Measurements from ENCODE around the gene PJVK. TPM values are rescaled to one million over a fixed set of nuclear protein-coding genes. Genes with fewer than 3 reads are reported as not detected.

Gene PJVK
- total RNA-seq = 1.4 and 1.9 TPM in 2 replicates

DNA sequence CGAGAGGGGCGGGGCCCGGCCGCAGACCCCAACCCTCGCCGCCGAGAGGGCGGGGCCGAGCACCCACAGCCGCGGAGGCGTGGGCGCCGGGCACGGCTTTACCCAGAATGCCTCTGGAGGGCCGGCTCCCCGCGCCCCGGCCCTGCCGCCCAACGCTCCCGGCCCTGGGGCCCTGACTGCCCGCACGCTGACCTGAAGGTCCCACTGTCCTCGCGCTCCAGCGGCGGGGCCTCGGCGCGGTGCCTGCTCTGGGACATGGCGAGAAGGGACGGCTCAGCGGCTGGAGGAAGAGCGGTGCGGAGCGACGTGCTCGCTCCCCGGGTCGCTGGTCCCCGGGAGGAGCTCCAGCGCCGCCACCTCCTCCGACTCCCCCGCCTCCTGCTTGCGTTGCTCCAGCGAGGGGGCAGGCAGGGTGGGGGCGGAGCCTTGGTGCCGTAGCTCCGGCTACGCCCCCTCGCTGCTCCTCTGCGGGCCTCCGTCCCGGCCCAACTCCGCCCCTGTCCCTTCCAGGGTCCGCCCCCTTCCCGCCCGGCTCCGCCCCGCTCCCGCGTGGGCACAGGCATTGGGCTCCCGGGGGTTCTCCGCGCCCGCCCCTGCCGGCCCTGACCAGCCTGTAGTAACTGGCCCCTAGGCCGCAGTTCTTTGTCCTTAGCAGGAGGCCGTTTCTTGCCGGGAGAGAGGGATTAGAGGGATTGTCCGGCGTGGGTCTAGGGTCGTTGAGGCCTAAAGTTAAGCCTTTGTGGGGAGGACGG is at the start of gene PJVK, which contains the start of gene PRKRA:
TSS of gene PJVK (plus strand) at position 605 of the 752 bp plus-strand sequence. CDS start 2,032 bp downstream, outside the sequence.
TSS of gene PRKRA (minus strand) at position 402 of the 752 bp plus-strand sequence. CDS start at position 257, 145 bp downstream.

DNA sequence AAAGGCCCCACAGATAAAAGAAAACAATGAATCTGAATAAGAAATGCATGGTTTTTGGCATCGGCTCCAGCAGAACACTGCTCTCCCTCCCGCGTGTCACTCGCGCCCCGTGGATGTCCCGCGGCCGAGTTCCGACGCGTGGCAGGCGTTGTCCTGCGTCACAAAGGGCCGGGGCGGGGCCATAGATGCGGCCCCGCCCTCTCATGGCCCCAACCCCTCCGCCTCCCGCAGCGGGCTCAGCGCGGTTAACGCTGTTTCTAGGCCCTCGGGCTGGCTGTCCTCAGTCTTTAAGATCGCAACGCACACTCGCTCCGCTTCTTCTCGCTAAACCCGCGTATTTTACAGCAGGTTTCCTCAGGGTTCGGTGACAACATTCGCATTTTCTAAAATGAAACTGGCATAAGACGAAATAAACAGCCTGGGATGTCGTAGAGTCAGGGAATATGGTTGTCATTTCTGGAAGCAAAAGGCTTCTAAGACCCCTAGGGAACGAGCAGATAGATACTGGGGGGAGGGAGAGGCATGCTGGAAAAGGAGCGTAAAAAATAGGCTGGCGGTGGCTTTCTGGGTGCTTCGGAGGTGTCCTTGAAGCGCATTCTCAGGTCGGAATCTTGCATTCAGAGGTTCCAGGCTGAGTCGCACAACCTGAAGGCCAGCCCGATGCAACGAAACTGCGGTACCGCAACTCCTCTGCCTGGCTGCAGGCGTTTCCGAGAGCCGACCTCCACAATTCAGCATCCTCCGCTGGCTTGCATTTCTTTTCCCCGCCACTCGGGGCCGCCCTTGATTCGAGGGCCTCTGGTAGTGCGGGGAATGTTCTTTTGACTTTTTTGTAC is 27.5 kb downstream of the PJVK start, which contains the start of gene FKBP7:
TSS of gene FKBP7 (minus strand) at position 162 of the 836 bp plus-strand sequence. CDS start at position 61, 101 bp downstream.

DNA sequence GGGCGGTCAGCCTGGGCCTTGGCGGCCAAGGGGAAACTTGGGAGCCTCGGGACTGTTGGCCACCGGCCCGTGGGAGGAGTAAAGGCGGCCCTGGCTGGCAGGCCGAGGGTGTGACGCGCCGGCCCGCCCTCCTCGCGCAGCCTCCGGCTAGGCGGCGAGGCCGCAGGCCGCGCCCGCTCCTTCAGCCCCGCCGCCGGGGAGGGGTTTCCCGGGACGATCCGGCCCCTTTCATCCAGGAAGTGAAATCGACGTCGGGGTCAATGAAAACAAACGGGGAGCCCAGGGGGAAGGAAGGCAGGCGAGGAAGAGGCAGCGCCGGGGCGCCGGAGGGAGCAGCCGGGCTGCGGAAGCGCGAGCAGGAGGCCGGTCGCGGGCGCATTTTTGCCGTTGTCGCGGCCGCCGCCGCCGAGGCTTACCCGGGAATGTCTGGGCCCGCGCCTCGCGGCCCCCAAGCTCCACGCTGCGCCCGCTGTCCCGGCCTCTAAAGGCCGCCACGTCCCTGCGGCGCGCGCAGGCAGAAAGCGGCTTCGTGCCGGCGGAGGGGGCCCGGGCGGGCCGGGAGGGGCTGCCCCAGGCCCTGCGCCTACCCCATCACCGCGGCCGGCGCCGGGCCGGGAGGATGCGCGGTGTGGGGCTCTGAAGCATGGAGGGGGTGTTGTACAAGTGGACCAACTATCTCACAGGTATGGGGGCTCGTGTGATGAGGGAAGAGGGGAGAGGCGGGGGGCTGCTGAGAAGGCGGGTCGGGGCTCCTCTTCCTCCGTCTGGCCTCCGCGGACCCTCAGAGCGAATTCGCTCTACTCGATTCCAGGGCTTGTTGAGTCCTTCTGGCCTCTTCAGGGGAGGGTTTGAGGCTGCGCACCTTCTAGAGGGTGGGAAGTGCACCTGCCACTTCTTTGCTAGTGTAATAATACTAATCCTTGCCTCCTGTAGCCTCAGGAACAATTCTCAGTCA is 29.3 kb downstream of the PJVK start, which contains the start of gene PLEKHA3:
TSS of gene PLEKHA3 (plus strand) at position 231 of the 955 bp plus-strand sequence. CDS start at position 644, 413 bp downstream.

Other genes starting within 250 kb of the PJVK start
- 28.4 and 29.2 TPM in 2 replicates for gene PRKRA, start 203 bp upstream of the PJVK start, total RNA-seq
- gene FKBP7, start 27.2 kb downstream of the PJVK start, total RNA-seq = 51.4 and 89.9 TPM in 2 replicates
- gene PLEKHA3, start 29.1 kb downstream of the PJVK start, total RNA-seq = 6.4 and 8.3 TPM in 2 replicates

All from cardiac ventricle fibroblast (primary cell).